Superior temporal gyrus (tissue), 1 donor: ENCODE data around the gene S100A16.

Source experiments
- DNase-seq: peaks from one replicate; pipeline ENCODE4 v3.0.0-alpha.2; 2016; ENCODE audit errors: extremely low spot score

Gene S100A16

GRCh38 chr1:153636312-153636711 lies 23.4 kb upstream of the S100A16 start:
- no peak for DNase-seq

GRCh38 chr1:153635872-153636271 lies 22.9 kb upstream of the S100A16 start:
- no peak for DNase-seq

DNA sequence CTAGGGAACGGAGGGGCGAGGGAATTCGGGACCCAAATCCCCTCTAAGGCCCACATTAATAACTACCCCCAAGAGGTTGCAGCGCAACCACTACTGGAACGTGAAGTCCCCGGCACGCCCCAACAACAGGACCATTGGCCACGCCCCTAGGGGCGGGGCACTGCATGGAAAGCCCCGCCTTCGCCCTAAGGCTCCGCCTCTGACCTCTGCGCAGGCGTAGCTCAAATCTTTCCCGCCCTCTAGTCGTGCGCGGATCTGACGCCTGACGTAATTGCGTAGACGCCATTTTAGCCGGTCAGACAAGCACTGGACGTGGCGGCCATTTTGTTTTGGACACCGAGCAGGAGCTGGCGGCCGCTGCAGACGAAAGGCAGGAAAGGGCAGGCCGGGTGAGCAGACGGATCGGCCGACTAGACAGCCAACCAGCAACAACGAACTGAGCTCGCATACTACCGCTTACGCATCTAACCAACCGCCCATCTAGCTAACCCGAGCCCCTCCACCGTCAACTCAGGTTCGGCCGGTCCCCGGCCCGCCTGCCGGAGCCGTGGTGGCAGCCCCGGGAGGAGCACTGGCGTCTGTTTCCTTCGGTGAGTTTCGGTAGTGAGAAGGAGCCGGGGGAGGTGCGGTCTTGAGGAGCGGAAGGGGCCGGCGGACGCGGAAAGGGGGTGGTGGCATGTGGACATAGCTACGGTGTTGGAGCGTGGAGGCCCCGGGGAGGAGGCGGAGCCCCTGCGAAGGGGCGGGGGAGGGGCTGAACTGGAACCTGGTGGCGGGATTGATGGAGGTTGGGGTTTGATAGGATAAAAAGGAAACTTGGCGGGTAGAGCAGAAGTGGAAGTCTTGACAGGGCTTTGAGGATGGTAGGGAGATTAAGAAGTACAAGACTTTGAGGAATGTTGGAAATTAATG lies 21.1 kb upstream of the S100A16 start, which contains the start of gene CHTOP:
Gene CHTOP (plus strand): TSS at position 313 of the 912 bp plus-strand sequence. CDS start 2,523 bp downstream, outside the sequence.
- DNase-seq, result peak; percentile 100

DNA sequence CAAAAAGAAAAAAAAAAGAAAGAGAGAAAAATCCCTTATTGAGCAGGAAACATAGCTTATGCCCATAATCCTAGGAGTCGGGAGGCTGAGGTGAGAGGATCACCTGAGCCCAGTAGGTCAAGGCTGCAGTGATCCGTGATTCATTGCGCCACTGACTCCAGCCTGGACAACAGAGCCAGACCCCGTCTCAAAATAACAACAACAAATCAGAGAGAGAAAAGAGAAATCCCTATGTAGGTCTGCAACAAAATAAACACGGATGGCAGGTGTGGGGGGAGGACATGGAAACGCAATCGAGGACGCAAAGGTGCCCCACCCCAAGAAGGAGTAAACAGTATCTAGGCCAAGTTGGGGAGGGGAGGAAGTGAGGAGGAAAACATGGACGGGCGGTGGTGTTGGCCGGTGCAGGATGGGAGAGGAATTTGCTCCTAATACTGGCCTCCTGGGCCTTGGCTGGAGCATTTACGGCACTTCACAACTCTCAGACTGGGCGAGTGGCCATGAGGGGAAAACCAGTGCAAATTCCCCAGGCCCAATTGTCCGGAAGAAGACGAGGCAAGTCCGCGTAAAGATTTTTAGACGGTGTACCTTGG lies 20.3 kb upstream of the S100A16 start:
- DNase-seq, result no peak

DNA sequence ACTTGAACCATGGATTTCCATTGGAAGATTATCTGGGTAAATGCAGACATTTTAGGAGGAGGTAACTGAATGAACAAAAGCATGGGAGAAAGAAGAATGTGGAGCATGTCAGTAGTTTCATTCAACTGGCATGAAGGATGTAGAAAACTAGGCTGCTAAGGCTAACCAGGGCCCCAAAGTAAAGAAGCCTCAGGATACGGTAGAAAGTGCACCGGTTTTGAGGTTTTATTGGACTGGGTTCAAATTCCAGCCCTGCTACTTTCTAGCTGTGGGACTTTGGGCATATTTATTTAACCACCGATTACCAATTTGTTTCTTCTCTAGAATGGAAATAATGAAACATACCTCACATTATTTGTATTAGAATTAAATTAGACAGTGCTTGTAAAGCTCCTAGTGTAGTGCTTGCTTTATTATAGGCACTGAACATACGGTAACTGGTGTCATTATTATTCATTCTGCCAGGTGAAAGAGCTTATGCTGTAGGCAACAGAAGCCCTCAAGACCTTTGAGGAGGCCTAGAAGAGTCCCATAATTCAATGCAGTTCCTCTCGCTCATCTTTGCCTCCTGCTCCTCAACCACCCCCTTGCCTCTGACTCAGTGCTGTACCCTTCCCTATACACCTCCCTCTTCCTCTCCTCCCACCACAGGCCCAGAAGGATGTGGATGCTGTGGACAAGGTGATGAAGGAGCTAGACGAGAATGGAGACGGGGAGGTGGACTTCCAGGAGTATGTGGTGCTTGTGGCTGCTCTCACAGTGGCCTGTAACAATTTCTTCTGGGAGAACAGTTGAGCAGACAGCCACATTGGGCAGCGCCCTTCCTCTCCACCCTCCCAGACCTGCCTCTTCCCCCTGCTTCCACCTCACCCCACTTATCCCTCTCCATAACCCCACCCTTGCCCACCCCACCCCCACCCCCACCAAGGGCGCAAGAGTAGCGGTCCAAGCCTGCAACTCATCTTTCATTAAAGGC lies 18.4 kb upstream of the S100A16 start:
- no peak for DNase-seq

DNA sequence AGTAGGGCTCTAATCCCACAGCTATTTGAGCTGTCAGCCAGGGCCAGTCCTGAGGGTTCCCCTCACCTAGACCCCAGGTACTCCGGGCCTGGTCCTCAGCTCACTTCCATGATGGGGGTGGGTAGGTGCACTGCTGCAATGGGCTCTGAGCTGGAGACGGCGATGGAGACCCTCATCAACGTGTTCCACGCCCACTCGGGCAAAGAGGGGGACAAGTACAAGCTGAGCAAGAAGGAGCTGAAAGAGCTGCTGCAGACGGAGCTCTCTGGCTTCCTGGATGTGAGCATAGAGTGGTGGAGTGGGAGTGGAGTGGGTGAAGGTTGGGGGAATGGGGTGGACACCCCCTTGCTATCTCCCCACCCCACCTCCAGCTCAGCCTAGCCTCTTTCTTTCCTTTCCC lies 17.4 kb upstream of the S100A16 start:
- no peak for DNase-seq

DNA sequence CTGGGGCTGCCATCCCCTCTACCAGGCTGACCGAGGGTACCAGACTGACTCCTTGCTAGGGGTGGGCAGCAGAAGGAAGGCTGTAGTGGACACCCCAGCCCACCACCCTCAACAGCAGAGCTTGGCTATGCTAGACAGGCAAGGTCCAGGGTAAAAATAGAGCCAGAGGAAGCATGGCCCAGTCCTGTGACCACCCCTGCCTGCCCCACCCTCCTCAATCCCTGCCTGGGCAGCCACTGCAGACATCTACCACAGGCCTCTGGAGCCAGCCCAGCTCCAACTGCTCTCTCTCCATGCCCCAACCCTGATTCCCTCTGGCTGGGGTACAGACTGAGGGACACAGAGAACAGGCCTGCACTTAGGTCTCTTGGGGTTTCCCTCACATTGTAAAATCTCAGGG lies 17.0 kb upstream of the S100A16 start:
- no peak for DNase-seq

GRCh38 chr1:153629343-153629665 lies 16.4 kb upstream of the S100A16 start:
- DNase-seq, result no peak

DNA sequence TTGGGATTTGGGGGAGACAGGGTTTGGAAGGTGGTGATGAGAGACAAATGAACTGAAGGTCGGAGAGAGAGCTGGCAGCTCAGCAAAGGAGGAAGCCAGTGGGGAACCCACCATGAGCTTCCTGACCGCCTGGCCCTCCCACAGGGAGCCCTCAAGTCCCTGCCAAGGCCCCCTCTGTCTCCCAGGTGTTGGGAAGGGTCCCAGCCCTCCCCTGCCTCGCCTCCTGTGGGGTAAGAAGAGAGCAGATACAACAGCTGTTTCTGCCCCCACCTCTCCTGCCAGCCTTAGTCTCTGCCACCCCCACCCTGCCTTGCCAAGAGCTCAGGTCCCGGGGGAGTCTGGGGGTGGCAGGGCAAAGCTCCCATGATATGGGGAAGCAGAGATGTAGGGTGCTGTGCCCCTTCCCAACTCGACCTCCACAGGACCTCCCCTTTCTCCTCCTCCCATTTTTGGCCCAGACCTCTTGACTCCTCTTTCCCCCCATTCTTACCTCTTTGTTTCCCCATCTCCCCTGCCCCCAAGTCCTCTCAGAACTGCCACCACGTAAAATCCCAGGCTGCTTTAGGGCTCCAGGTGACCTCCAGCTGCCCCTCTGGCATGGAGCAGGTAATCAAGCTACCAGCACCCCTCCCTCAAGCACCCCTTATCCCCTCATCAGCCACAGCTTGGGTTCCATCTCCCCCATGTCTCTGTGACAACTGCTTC lies 15.9 kb upstream of the S100A16 start:
- no peak for DNase-seq

- peak; percentile 76 for DNase-seq
Observed at GRCh38 chr1:153627715-153628626, 15.0 kb upstream of the S100A16 start, which contains the start of gene S100A1. Gene S100A1, plus strand, starts transcription at chr1:153628434. Its CDS starts 2,088 bp downstream, at chr1:153630522.

DNA sequence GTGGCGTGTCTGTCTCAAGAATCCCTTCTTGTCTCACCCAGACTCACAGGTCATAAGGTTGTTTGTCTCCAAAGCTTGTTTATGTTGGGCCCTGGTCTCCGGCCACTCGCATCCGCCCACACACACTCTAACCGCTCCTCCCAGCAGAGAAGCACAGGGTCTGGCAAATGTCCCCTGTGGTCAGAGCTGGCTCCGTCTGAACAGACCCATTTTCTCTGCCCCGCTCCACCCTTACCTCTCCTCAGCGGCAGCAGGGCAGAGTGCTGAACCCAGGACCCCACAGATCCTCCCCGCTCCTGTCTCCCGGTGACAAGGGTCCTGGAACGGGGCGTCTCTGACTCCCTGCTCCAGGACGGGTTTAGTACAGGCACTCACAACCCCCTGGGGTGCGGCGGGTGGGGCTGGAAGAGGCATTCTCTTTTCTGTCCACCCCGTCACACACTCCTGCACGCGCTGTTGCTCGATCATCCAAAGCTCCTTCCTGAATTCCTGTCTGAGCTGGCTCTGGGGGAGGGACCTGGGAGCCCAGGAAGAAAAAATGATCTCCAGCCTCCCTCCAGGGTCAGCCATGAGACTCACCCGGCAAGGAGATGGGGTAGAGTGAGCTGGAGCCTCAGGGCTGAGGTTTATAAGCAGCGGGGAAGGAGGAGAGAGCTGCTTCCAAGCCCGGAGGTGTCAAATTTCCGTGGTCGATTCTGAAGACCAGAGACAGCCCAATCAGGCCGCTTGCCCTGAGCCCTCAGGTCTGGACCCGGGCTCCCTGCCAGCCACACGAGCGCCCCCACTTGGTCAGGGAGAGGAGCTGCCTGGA lies 14.2 kb upstream of the S100A16 start, which contains the start of gene S100A13:
Gene S100A13 (minus strand): TSS at position 602 of the 811 bp plus-strand sequence. CDS start 1,033 bp downstream, outside the sequence.
- DNase-seq, result peak; percentile 57

DNA sequence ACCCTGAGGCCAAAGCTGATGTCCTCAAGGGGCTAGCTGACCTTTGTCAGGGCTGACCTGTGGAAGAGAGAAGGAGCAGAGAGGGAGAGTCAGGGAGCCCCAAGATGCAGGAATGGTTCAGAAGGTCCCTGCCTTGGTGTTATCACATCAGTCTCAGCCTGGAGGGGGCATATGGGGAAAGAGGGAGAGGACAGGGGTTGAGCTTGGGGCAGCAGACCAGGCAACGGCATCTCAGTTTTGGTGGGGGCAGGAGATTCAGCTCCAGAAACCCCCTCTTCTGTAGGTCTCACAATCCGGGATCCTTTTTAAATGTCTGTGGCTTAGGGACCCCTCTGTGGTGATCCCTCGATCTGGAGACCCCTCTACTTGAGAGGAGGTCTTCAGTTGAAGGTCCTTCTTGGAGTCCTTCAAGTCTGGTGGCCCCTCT lies 13.6 kb upstream of the S100A16 start:
- DNase-seq, result no peak

GRCh38 chr1:153624965-153625611 lies 12.2 kb upstream of the S100A16 start:
- no peak for DNase-seq

- no peak for DNase-seq
Observed at GRCh38 chr1:153623101-153623500, 10.2 kb upstream of the S100A16 start.

GRCh38 chr1:153619171-153619570 lies 6.2 kb upstream of the S100A16 start:
- no peak for DNase-seq

- DNase-seq, result no peak
Observed at GRCh38 chr1:153617663-153618062, 4.7 kb upstream of the S100A16 start.

DNA sequence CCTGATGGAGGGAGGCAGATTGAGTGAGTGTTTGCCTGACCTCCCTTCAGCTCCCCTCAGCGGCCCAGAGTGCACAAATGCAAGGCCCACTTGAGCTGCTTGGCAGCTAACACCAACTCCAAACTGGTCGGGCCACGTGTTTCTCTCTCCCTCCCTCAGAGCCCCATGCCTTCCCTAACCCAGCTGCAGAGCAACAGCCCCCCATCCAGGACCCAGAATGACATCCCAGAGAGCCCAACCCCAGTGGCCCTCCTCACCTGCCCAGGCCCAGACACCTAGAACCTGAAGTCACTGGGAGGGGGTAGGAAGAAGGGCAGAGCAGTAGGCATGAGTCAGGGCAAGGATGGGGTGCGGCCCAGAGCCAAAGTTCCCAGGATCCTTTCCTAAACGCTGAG lies 4.0 kb upstream of the S100A16 start:
- no peak for DNase-seq

DNA sequence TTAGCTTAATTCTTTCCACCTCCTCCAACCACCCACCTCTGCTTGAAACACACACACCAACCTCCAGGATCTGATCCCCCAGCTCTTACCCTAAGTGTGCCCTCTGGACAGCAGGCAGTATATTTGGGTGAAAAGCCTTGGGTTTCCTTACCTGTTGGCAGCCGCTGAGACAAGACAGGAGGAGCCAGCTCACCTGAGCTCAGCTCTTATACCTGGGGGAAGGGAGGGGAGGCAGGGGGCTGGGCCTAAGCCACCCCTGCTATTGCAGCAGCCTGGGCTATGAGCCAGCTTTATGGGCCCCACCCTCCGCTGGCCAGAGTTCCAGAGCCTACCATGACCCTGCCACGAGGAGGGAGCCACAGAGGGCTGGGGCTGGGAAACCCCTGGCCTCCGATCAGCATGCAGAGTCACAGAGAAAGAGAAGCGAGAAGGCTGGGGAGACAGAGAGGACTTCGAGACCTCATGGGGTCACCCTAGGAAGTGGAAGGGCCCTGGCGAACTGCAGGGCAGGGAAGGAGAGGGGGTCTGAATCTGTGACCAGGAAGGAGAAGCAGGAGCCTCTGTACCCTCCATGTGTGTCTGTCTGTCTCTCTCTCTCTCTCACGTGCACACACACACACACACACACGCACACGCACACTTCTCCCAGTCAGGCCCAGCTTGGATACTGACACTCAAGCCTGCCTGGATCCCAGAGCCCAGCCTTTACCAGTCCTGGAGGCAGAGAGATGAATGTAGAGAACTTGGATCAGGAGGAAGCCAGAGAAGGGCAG lies 3.4 kb upstream of the S100A16 start, which contains the start of gene S100A14:
Gene S100A14 (minus strand): TSS at position 182 of the 773 bp plus-strand sequence. CDS start 467 bp downstream, outside the sequence.
- no peak for DNase-seq
